H1 (cell line): Measurements from ENCODE around the gene PRMT2. TPM values are rescaled to one million over a fixed set of nuclear protein-coding genes. Genes with fewer than 3 reads are reported as not detected.

Experiments used
- POU5F1 ChIP-seq: IDR thresholded peaks from 2 replicates; pipeline ENCODE4 v1.6.1; 2011; ENCODE audit warnings: low read depth, mild to moderate bottlenecking, low read length, moderate library complexity
- TCF12 ChIP-seq: IDR thresholded peaks from 2 replicates; pipeline ENCODE4 v1.6.1; 2011; ENCODE audit warnings: low read depth, mild to moderate bottlenecking, low read length
- polyA plus RNA-seq, 7 experiments: library from polyadenylated mRNA; depleted of rRNA in 3 of 7; stranded (reverse) in 5 of 7; unstranded in 2 of 7; fragments of >200 nt in 5 of 7; fragments of 200-250 nt in 2 of 7; gene quantifications; 1 replicate in 5 of 7; 2 replicates in 1 of 7; 4 replicates in 1 of 7; pipeline versions ENCODE4 v1.2.1 to v1.2.3, GENCODE V29; 2011 to 2013; ENCODE audit warnings: missing spikeins in 2 of 7, mixed read lengths in 2 of 7
- total RNA-seq: library from RNA; stranded (reverse); fragmentation: NEBNext Ultra II Directional; extraction: Animal tissue kit (Norgen Biotek cat#: 25700); gene quantifications from 2 replicates; pipeline ENCODE4 v1.2.1, GENCODE V29; 2021

Gene PRMT2
- total and polyA plus RNA-seq, 2 of the 8 experiments (the other 6 are each of a cell fraction or from before 2014, with no cell fraction given), result 45.8 to 59.2 TPM

DNA sequence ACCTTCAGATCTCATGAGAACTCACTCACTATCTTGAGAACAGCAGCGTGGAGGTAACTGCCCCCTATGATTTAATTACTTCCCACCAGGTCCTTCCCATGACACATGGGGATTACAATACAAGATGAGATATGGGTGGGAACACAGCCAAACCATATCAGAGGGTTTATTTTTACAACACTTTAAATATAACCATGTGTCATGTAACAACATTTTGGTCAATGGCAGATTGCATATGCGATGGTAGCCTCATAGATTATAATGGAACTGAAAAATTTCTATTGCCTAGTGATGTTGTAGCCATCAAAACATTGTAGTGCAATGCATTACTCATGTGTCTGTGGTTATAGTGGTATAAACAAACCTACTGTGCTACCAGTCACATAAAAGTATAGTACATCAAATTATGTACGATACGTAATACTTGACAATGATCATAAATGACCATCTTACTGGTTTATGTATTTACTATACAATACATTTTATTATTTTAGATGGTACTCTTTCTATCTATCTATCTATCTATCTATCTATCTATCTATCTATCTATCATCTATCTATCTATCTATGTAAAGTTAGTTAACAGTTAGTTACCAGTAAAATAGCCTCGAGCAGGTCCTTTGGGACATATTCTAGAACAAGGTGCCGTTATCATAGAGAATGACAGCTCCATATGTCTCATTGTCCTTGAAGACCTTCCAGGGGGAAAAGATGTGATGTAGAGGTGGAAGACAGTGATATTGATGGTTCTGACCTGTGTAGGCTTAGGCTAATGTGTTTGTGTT, 18.0 kb upstream of the PRMT2 start (continued):
- no peak for TF ChIP-seq TCF12
- TF ChIP-seq POU5F1, result no peak
